HEK293T (cell line): ENCODE results near the gene MCOLN1.

Experiments
- CTBP1 ChIP-seq: fragments of 450-650 bp; IDR thresholded peaks from 2 replicates; pipeline ENCODE4 v1.6.1; 2016; ENCODE audit warnings: borderline replicate concordance
- HDGF ChIP-seq: fragments of 450-650 bp; IDR thresholded peaks from 2 replicates; pipeline ENCODE4 v1.6.1; 2017; ENCODE audit warnings: antibody characterized with exemption, borderline replicate concordance
- SP1 ChIP-seq: fragments of 450-650 bp; IDR thresholded peaks from 2 replicates; pipeline ENCODE4 v1.6.1; 2017

GRCh38 chr19:7561325-7561724, 38.9 kb downstream of the MCOLN1 start:
- TF ChIP-seq SP1, result no peak
- no peak for TF ChIP-seq CTBP1
- no peak for TF ChIP-seq HDGF
